ENCODE data around the gene OR2A12.

GRCh38 chr7:144086730-144087129 lies 652 bp downstream of the OR2A12 start:
- TF ChIP-seq CTCF (IDR thresholded peaks at IDR 0.05) (no peak), POLR2A (IDR thresholded peaks at IDR 0.05) (no peak)
